ENCODE data around the gene TBC1D12.

The TBC1D12 gene

DNA sequence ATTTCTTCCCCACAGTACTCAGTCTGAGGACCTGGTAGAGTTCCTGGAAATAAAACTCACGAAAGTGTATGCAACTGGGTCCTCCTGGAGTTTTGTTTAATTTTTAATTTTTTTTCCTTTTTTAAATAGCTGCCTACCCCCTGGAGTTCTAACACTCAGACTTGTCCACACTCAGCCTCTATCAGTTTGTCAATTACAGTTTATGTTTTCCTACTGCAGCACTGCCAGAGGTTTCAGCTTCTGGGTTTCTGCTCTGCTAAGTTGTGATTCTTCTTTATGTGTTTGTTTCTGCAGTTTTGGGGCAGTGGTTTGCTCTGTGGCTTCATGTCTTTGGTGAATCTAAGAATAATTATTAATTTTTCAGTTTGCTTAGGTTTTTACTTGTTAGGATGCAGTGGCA is 59.2 kb downstream of the TBC1D12 start:
- Histone ChIP-seq H3K27ac (no peak overlapping the region), H3K27me3 (ENCODE audit: insufficient read depth, low read depth) (no peaks in the 10 kb centered on the region), H3K36me3 (ENCODE audit: insufficient read depth) (no peaks in the 10 kb centered on the region), H3K9ac (no peak overlapping the region), H4K20me1 (ENCODE audit: insufficient read depth) (no peaks in the 10 kb centered on the region), H2AFZ (ENCODE audit: low read depth) (no peak overlapping the region), H3K4me1 (ENCODE audit: low read depth, poor library complexity, severe bottlenecking) (peaks cover 4% of the 10 kb centered on the region), H3K4me2 (no peak overlapping the region), H3K4me3 (IDR thresholded peaks at IDR 0.05; ENCODE audit: insufficient read depth, low read depth, low read length) (no peak overlapping the region), H3K79me2 (ENCODE audit: insufficient read depth, low read depth) (no peaks in the 10 kb centered on the region)
- TF ChIP-seq, protein P1, sequence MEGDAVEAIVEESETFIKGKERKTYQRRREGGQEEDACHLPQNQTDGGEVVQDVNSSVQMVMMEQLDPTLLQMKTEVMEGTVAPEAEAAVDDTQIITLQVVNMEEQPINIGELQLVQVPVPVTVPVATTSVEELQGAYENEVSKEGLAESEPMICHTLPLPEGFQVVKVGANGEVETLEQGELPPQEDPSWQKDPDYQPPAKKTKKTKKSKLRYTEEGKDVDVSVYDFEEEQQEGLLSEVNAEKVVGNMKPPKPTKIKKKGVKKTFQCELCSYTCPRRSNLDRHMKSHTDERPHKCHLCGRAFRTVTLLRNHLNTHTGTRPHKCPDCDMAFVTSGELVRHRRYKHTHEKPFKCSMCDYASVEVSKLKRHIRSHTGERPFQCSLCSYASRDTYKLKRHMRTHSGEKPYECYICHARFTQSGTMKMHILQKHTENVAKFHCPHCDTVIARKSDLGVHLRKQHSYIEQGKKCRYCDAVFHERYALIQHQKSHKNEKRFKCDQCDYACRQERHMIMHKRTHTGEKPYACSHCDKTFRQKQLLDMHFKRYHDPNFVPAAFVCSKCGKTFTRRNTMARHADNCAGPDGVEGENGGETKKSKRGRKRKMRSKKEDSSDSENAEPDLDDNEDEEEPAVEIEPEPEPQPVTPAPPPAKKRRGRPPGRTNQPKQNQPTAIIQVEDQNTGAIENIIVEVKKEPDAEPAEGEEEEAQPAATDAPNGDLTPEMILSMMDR (conservative IDR thresholded peaks at IDR 0.05; ENCODE audit: low read depth, low read length): no peak

DNA sequence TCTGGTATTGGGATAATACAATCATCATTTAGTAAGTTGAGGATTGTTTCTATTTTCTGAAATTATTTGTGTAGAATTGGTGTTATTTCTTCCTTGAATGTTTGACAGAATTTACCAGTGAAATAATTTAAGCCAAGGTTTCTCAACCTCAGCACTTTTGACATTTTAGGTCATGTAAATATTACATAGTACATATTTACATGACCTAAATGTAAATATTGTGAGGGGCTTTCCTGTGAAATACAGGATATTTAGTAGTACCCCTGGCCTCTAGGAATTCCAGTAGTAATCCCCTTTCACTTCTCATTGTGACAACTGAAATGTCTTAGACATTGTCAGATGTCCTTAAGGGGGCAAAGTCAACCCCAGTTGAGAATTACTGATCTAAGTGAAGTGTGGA is 59.8 kb downstream of the TBC1D12 start:
- Histone ChIP-seq H3K36me3 (ENCODE audit: insufficient read depth) (no peaks in the 10 kb centered on the region), H3K27ac (no peak overlapping the region), H3K4me1 (ENCODE audit: low read depth, poor library complexity, severe bottlenecking) (peaks cover 4% of the 10 kb centered on the region), H3K4me2 (no peak overlapping the region), H3K27me3 (ENCODE audit: insufficient read depth, low read depth) (no peaks in the 10 kb centered on the region), H2AFZ (ENCODE audit: low read depth) (no peak overlapping the region), H4K20me1 (ENCODE audit: insufficient read depth) (no peaks in the 10 kb centered on the region), H3K4me3 (IDR thresholded peaks at IDR 0.05; ENCODE audit: insufficient read depth, low read depth, low read length) (no peak overlapping the region), H3K9ac (no peak overlapping the region), H3K79me2 (ENCODE audit: insufficient read depth, low read depth) (no peaks in the 10 kb centered on the region)
- TF ChIP-seq, protein P1 (conservative IDR thresholded peaks at IDR 0.05; ENCODE audit: low read depth, low read length): no peak

DNA sequence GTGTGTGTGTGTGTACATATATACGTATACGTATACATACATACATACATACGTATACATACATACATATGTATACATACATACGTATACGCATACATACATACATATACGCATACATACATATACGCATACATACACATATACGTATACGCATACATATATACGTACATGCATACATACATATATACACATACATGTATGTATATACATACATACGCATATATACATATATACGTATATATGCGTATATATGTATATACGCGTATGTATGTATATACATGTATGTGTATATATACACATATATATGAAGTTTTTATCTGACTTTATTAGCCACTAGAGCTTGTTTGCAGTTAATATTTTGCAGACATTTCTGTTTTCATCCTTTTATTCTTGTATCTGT is 63.3 kb downstream of the TBC1D12 start:
- Histone ChIP-seq H3K9ac (no peak overlapping the region), H3K4me3 (IDR thresholded peaks at IDR 0.05; ENCODE audit: insufficient read depth, low read depth, low read length) (no peak overlapping the region), H3K36me3 (ENCODE audit: insufficient read depth) (no peaks in the 10 kb centered on the region), H4K20me1 (ENCODE audit: insufficient read depth) (no peaks in the 10 kb centered on the region), H3K4me2 (no peak overlapping the region), H3K79me2 (ENCODE audit: insufficient read depth, low read depth) (no peaks in the 10 kb centered on the region), H3K4me1 (ENCODE audit: low read depth, poor library complexity, severe bottlenecking) (no peaks in the 10 kb centered on the region), H3K27ac (no peak overlapping the region), H3K27me3 (ENCODE audit: insufficient read depth, low read depth) (no peaks in the 10 kb centered on the region), H2AFZ (ENCODE audit: low read depth) (no peak overlapping the region)
- TF ChIP-seq, protein P1 (conservative IDR thresholded peaks at IDR 0.05; ENCODE audit: low read depth, low read length): no peak

DNA sequence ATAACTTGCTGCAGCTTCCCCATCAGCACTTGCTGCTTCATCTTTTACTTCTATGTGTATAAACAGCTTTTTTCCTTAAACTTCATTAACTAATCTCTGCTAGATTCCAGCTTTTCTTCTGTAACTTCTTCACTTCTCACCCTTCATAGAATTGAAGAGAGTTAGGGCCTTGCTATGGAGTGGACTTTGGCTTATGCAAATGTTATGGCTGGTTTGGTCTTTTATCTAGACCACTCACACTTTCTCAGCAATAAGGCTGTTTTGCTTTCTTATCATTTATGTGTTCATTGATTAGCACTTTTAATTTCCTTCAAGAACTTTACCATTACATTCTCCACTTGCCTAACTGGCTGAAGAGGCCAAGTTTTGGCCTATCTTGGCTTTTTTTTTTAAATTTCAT is 79.1 kb downstream of the TBC1D12 start:
- TF ChIP-seq, protein P1 (conservative IDR thresholded peaks at IDR 0.05; ENCODE audit: low read depth, low read length): no peak
- H4K20me1 ChIP-seq (ENCODE audit: insufficient read depth): no peaks in the 10 kb centered on the region
- no peak overlapping the region for H3K4me3 ChIP-seq (IDR thresholded peaks at IDR 0.05; ENCODE audit: insufficient read depth, low read depth, low read length)
- no peaks in the 10 kb centered on the region for H3K27me3 ChIP-seq (ENCODE audit: insufficient read depth, low read depth)
- H3K36me3 ChIP-seq (ENCODE audit: insufficient read depth): no peaks in the 10 kb centered on the region
- no peaks in the 10 kb centered on the region for H3K79me2 ChIP-seq (ENCODE audit: insufficient read depth, low read depth)
- H3K9ac ChIP-seq: no peak overlapping the region
- H2AFZ ChIP-seq (ENCODE audit: low read depth): no peak overlapping the region
- no peaks in the 10 kb centered on the region for H3K4me1 ChIP-seq (ENCODE audit: low read depth, poor library complexity, severe bottlenecking)
- H3K4me2 ChIP-seq: no peak overlapping the region
- no peak overlapping the region for H3K27ac ChIP-seq
